GM13977 (cell line): ENCODE results near the gene DYNC2LI1.

ENCODE experiments used
- DNase-seq: peaks from one replicate; pipeline ENCODE4 v3.0.0; 2012; ENCODE audit warnings: low spot score
- CTCF ChIP-seq: IDR thresholded peaks from 2 replicates; pipeline ENCODE4 v1.5.1; 2012; ENCODE audit warnings: mild to moderate bottlenecking, control low read depth; ENCODE audit not compliant: insufficient read depth; ENCODE audit errors: extremely low read depth, missing control alignments
- in situ Hi-C: fragments of 300-500 bp; cut with MboI; formaldehyde crosslinking; loops from one replicate; pipeline ENCODE4 v1.12.0; 2022; ENCODE audit warnings: low sequenced_read_pairs, low pct_unique_long_range_greater_than_20kb, mixed read lengths, inconsistent platforms; ENCODE audit not compliant: unreplicated experiment

The DYNC2LI1 gene

GRCh38 chr2:43792653-43793052 is 18.8 kb downstream of the DYNC2LI1 start:
- in situ Hi-C loops: no loop called here
- no peak for DNase-seq
- no peak for TF ChIP-seq CTCF

DNA sequence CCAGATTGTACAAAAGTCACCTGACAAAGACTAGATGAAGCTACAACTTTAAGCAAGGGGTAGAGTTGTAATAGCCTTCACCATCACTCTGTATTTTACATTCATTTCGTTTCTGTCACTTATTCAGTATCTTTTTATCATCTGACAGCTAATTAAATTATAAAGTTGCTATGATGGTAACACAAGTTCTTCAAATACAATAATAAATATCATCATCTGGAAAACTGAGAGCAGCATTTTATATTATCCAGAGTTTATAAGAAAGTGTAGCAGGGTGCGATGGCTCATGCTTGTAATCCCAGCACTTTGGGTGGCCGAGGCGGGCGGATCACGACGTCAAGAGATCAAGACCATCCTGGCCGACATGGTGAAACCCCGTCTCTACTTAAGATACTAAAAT is 21.1 kb downstream of the DYNC2LI1 start:
- DNase-seq: no peak
- in situ Hi-C loops: no loop called here
- no peak for TF ChIP-seq CTCF

DNA sequence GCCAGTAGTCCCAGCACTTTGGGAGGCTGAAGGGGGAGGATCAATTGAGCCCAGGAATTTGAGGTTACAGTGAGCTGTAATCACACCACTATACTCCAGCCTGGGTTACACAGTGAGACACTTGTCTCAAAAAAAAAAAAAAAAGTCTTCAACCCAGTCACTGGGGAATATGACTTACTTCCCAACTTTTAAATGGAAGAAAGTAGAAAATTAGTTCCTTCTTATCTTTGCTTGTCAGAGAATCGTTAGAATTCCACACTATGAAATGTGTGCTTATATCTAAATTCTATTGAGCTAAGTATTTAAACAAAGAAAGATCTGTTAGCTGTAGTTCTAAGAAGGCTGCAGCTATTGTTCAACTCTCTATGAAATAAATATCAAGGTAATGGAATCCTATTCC is 22.4 kb downstream of the DYNC2LI1 start:
- TF ChIP-seq CTCF: no peak
- DNase-seq: no peak
- in situ Hi-C loops: no loop called here

DNA sequence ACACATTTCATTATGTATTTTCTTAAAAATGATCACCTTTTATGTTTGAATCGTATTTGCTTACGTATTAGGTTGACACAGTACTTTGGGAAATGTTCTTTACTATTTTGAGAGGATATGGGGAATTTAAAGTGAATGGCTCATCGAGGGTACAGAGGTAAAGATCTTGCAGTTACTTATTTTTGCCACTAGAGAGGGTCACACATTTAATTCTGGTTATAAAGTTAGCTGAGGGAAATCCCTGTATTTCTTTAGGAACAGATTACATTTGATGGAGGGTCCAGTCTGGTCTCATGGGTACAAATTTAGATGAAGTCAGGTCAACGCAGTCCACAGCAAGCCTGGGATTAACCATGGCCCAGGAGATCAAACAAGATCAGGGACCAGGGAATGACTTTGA is 24.5 kb downstream of the DYNC2LI1 start:
- DNase-seq: no peak
- peak; percentile 3 for TF ChIP-seq CTCF
- in situ Hi-C loops: no loop called here

DNA sequence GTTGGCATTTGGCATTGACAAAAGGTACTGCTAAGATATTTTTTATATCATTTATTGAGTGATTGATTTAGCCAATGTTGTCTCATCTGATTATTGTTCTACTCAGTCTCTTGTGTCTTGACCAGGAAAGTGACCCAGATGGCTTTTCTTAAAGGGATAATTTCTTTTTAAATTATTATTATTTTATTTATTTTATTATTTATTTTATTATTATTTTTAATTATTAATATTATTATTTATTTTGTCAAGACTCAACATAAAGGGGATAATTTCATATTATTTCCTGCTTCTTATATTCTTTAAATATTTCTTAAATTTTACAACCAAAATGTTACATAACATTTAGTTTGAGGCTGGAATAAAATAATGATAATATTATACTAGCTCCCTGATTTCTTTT is 27.1 kb downstream of the DYNC2LI1 start:
- TF ChIP-seq CTCF: no peak
- DNase-seq: no peak
- in situ Hi-C loops: no loop called here

DNA sequence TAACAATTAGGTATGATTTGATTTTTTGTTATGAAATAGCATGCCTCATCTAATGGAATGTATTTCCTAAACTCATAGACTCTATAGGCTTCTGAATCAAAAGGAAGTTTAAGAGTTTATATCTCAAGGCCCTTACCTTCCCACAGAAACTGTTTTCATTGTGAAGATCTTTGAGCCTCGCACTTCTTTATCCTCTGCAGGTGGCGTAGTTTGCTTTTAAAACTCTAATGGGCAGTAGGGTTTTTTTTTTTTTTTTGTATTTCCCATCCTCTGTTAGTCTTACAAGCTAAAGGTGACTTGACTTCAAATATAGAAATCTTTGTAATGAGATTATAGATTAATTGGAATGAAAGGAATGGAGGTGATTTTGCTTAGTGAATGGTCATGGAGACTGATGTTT is 28.3 kb downstream of the DYNC2LI1 start:
- no peak for DNase-seq
- TF ChIP-seq CTCF: no peak
- in situ Hi-C loops: no loop called here

DNA sequence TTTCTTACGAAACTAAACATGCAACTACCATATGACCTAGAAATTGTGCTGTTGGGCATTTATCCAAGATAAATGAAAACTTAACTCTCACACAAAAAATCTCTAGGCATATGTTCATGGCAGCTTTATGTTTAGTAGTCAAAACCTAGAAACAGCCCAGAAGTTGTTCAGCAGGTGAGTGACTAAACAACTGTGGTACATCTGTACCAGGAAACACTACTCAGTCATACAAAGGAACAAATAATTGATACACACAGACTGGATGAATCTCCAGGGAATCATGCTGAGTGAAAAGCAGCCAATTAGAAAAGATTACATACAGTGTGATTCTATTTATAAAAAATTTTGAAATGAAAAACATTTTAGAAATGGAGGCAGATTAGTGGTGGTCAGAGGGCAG is 29.3 kb downstream of the DYNC2LI1 start:
- no peak for DNase-seq
- TF ChIP-seq CTCF: no peak
- in situ Hi-C loops: no loop called here
